Neural crest cell (in vitro differentiated cells): Measurements from ENCODE around the gene CUL5. TPM values are rescaled to one million over a fixed set of nuclear protein-coding genes. Genes with fewer than 3 reads are reported as not detected.

Experiments used
- DNase-seq: peaks from one replicate; pipeline ENCODE4 v3.0.0; 2021; ENCODE audit warnings: low read depth, mixed read lengths, low spot score
- H3K27ac Mint-ChIP-seq: one replicate; pipeline ENCODE4 v1.8.0; 2021; ENCODE audit warnings: mild to moderate bottlenecking, mixed read lengths; ENCODE audit not compliant: unreplicated experiment
- H3K27me3 Mint-ChIP-seq: 2 replicates; pipeline ENCODE4 v1.8.0; 2021; ENCODE audit warnings: low read depth, mild to moderate bottlenecking, mixed read lengths
- H3K36me3 Mint-ChIP-seq: 2 replicates; pipeline ENCODE4 v1.8.0; 2021; ENCODE audit warnings: low read depth, mild to moderate bottlenecking, mixed read lengths
- H3K4me1 Mint-ChIP-seq: 2 replicates; pipeline ENCODE4 v1.8.0; 2021; ENCODE audit warnings: mixed read lengths
- H3K4me3 Mint-ChIP-seq: one replicate; pipeline ENCODE4 v1.8.0; 2021; ENCODE audit warnings: mild to moderate bottlenecking, mixed read lengths
- H3K9me3 Mint-ChIP-seq: 2 replicates; pipeline ENCODE4 v1.8.0; 2021; ENCODE audit warnings: mixed read lengths
- CTCF ChIP-seq: fragments of 200-600 bp; sonication (generic); conservative IDR thresholded peaks from 2 replicates; pipeline ENCODE4 v1.5.0; 2021; ENCODE audit warnings: antibody characterized with exemption, mild to moderate bottlenecking
- total RNA-seq: library from RNA; stranded (reverse); gene quantifications from 2 replicates; pipeline ENCODE4 v1.2.1, GENCODE V29; 2021

CUL5 gene
- total RNA-seq, 1 donor from 2014 or later, result 46.3 TPM

GRCh38 chr11:108142304-108142703, 133.6 kb downstream of the CUL5 start:
- DNase-seq, result no peak
- Mint-ChIP-seq H3K36me3 (peaks cover 11% of the 10 kb centered on the region), H3K9me3 (no peaks in the 10 kb centered on the region), H3K27ac (no peak overlapping the region), H3K27me3 (no peaks in the 10 kb centered on the region), H3K4me3 (no peak overlapping the region), H3K4me1 (no peaks in the 10 kb centered on the region)
- no peak for TF ChIP-seq CTCF

- Mint-ChIP-seq H3K27ac (no peak overlapping the region), H3K36me3 (peaks cover 8% of the 10 kb centered on the region), H3K9me3 (no peaks in the 10 kb centered on the region), H3K4me3 (no peak overlapping the region), H3K4me1 (peaks cover 5% of the 10 kb centered on the region), H3K27me3 (no peaks in the 10 kb centered on the region)
- TF ChIP-seq CTCF, result no peak
- DNase-seq, result no peak
Measured at GRCh38 chr11:108144615-108145014, 135.9 kb downstream of the CUL5 start.

- H3K27me3 Mint-ChIP-seq, result no peaks in the 10 kb centered on the region
- H3K36me3 Mint-ChIP-seq, result peaks cover 8% of the 10 kb centered on the region
- H3K9me3 Mint-ChIP-seq, result no peaks in the 10 kb centered on the region
- TF ChIP-seq CTCF, result no peak
- peaks cover 5% of the 10 kb centered on the region for H3K4me1 Mint-ChIP-seq
- no peak overlapping the region for H3K27ac Mint-ChIP-seq
- no peak for DNase-seq
- no peak overlapping the region for H3K4me3 Mint-ChIP-seq
Measured at GRCh38 chr11:108147150-108147549, 138.5 kb downstream of the CUL5 start.

- no peak overlapping the region for H3K4me3 Mint-ChIP-seq
- H3K4me1 Mint-ChIP-seq, result peaks cover 5% of the 10 kb centered on the region
- H3K9me3 Mint-ChIP-seq, result no peaks in the 10 kb centered on the region
- no peak for DNase-seq
- no peaks in the 10 kb centered on the region for H3K27me3 Mint-ChIP-seq
- H3K27ac Mint-ChIP-seq, result no peak overlapping the region
- no peak for TF ChIP-seq CTCF
- H3K36me3 Mint-ChIP-seq, result peaks cover 8% of the 10 kb centered on the region
Measured at GRCh38 chr11:108148556-108148955, 139.9 kb downstream of the CUL5 start.

GRCh38 chr11:108154591-108154990, 145.9 kb downstream of the CUL5 start:
- H3K36me3 Mint-ChIP-seq, result peaks cover 2% of the 10 kb centered on the region
- TF ChIP-seq CTCF, result no peak
- no peak overlapping the region for H3K27ac Mint-ChIP-seq
- H3K27me3 Mint-ChIP-seq, result no peaks in the 10 kb centered on the region
- no peak overlapping the region for H3K4me3 Mint-ChIP-seq
- no peak for DNase-seq
- no peaks in the 10 kb centered on the region for H3K4me1 Mint-ChIP-seq
- no peaks in the 10 kb centered on the region for H3K9me3 Mint-ChIP-seq

Other genes starting within 250 kb of the CUL5 start
- gene SLC35F2, start 150.1 kb upstream of the CUL5 start, total RNA-seq, result 18.2 and 18.5 TPM in 2 replicates
- gene RAB39A, start 80.5 kb upstream of the CUL5 start, total RNA-seq, result 10.8 and 11.3 TPM in 2 replicates
- 44.6 and 45.6 TPM in 2 replicates for gene ACAT1, start 112.7 kb downstream of the CUL5 start, total RNA-seq
- gene NPAT, start 213.7 kb downstream of the CUL5 start, total RNA-seq, result 14.5 and 17.1 TPM in 2 replicates
- gene ATM, start 214.2 kb downstream of the CUL5 start, total RNA-seq, result 68.5 and 77.3 TPM in 2 replicates